ENCODE measurements around the gene AVPR1A. TPM values are rescaled to one million over a fixed set of nuclear protein-coding genes. Genes with fewer than 3 reads are reported as not detected.

The AVPR1A gene
- total RNA-seq (1 to 10 TPM; 1.1 to 5.5 TPM), polyA plus RNA-seq (under 1 TPM; 0.17 to 0.30 TPM)
- long read RNA-seq, donor 1 = 0 reads
- long read RNA-seq, donor 2 = 0 reads
- long read RNA-seq, donor 3 = 0 reads
- long read RNA-seq, donor 4 = 0 reads
- long read RNA-seq, donor 5 = 0 reads

GRCh38 chr12:63150713-63151622 lies at the start of gene AVPR1A:
TSS of gene AVPR1A (minus strand) at chr12:63151201. CDS start at chr12:63150836, 365 bp downstream.
- peak; percentile 25 to 31 (median 26) for DNase-seq
- peaks cover 0 to 12% (median 0%) of the 10 kb centered on the region in 4 donors for H3K9me3 ChIP-seq (ENCODE audit: control insufficient read depth in 4 of 4, insufficient read depth in 3 of 4, low read length in 3 of 4)
- H3K4me1 ChIP-seq (ENCODE audit: control insufficient read depth in 5 of 5, insufficient read depth in 5 of 5, low read length in 5 of 5) = peaks cover 0 to 15% (median 7%) of the 10 kb centered on the region in 5 donors
- no peak within 1 kb of the TSS for H3K4me3 ChIP-seq
- no peak within 1 kb of the TSS for H3K9ac ChIP-seq (ENCODE audit: insufficient read depth in 1 of 2, low read length in 2 of 2)
- no peak within 1 kb of the TSS for H3K27ac ChIP-seq (ENCODE audit: low read depth in 1 of 2, low read length in 1 of 2)
- no peak for TF ChIP-seq CTCF (IDR thresholded peaks at IDR 0.05; ENCODE audit: control extremely low read depth, extremely low read depth)
- peaks cover 0 to 67% (median 65%) of the 10 kb centered on the region in 3 donors for H3K27me3 ChIP-seq (ENCODE audit: control insufficient read depth in 3 of 3, insufficient read depth in 3 of 3, low read length in 2 of 3)
- ATAC-seq (ENCODE audit: insufficient read depth, low FRiP score) = peak; percentile 27
- no peaks in the 10 kb centered on the region for H3K36me3 ChIP-seq (ENCODE audit: control insufficient read depth in 4 of 4, insufficient read depth in 4 of 4, low read length in 4 of 4)
- whole genome bisulfite sequencing, 2 donors = 1 to 2% methylated on average over 63 to 64 of the region's 64 CpGs

GRCh38 chr12:63196168-63196567 lies 45.2 kb upstream of the AVPR1A start:
- ATAC-seq (ENCODE audit: insufficient read depth, low FRiP score) = no peak
- WGBS, 2 donors = 87 to 92% methylated on average over 7 of the region's 7 CpGs
- Histone ChIP-seq H3K4me3 (no peak overlapping the region), H3K27ac (ENCODE audit: low read depth in 1 of 2, low read length in 1 of 2) (no peak overlapping the region), H3K9ac (ENCODE audit: insufficient read depth in 1 of 2, low read length in 2 of 2) (no peak overlapping the region), H3K9me3 (ENCODE audit: control insufficient read depth in 4 of 4, insufficient read depth in 3 of 4, low read length in 3 of 4) (peaks cover 0 to 8% (median 0%) of the 10 kb centered on the region in 4 donors), H3K36me3 (ENCODE audit: control insufficient read depth in 4 of 4, insufficient read depth in 4 of 4, low read length in 4 of 4) (no peaks in the 10 kb centered on the region), H3K27me3 (ENCODE audit: control insufficient read depth in 3 of 3, insufficient read depth in 3 of 3, low read length in 2 of 3) (no peaks in the 10 kb centered on the region), H3K4me1 (ENCODE audit: control insufficient read depth in 5 of 5, insufficient read depth in 5 of 5, low read length in 5 of 5) (no peaks in the 10 kb centered on the region)
- TF ChIP-seq CTCF (IDR thresholded peaks at IDR 0.05; ENCODE audit: control extremely low read depth, extremely low read depth) = no peak
- DNase-seq = no peak

DNA sequence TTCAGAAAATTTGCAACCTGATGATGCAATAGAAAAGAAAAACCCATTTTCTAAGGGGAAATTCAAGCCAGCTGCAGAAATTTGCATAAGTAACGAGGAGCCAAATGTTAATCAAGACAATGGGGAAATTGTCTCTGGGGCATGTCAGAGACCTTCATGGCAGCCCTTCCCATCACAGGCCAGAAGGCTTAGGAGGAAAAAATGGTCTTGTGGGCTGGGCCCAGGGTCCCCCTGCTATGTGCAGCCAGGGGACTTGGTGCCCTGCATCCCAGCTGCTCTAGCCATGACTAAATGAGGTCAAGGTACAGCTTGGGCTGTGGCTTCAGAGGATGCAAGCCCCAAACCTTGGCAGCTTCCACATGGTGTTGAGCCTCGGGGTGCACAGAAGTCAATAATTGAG lies 28.2 kb upstream of the AVPR1A start:
- Histone ChIP-seq H3K4me3 (no peak overlapping the region), H3K27ac (ENCODE audit: low read depth in 1 of 2, low read length in 1 of 2) (no peak overlapping the region), H3K4me1 (ENCODE audit: control insufficient read depth in 5 of 5, insufficient read depth in 5 of 5, low read length in 5 of 5) (no peaks in the 10 kb centered on the region), H3K36me3 (ENCODE audit: control insufficient read depth in 4 of 4, insufficient read depth in 4 of 4, low read length in 4 of 4) (no peaks in the 10 kb centered on the region), H3K9me3 (ENCODE audit: control insufficient read depth in 4 of 4, insufficient read depth in 3 of 4, low read length in 3 of 4) (peaks cover 0 to 17% (median 8%) of the 10 kb centered on the region in 4 donors), H3K27me3 (ENCODE audit: control insufficient read depth in 3 of 3, insufficient read depth in 3 of 3, low read length in 2 of 3) (no peaks in the 10 kb centered on the region), H3K9ac (ENCODE audit: insufficient read depth in 1 of 2, low read length in 2 of 2) (no peak overlapping the region)
- ATAC-seq (ENCODE audit: insufficient read depth, low FRiP score) = no peak
- WGBS, 2 donors = 70 to 85% methylated on average over 2 of the region's 2 CpGs
- DNase-seq = no peak
- TF ChIP-seq CTCF (IDR thresholded peaks at IDR 0.05; ENCODE audit: control extremely low read depth, extremely low read depth) = no peak
